HG03378 (cell line): ENCODE measurements around the gene RNF215.
"Not testable (repeated sequence)": the region's sequence is repeated elsewhere in the genome, so short reads cannot be mapped to it uniquely, and the experiment has no call there.

ENCODE experiments used
- ATAC-seq: cut with Tn5 transposase; IDR thresholded peaks from one replicate; pipeline ENCODE4 v1.9.1; 2021; ENCODE audit warnings: mild to moderate bottlenecking, moderate library complexity; ENCODE audit not compliant: unreplicated experiment

The RNF215 gene

DNA sequence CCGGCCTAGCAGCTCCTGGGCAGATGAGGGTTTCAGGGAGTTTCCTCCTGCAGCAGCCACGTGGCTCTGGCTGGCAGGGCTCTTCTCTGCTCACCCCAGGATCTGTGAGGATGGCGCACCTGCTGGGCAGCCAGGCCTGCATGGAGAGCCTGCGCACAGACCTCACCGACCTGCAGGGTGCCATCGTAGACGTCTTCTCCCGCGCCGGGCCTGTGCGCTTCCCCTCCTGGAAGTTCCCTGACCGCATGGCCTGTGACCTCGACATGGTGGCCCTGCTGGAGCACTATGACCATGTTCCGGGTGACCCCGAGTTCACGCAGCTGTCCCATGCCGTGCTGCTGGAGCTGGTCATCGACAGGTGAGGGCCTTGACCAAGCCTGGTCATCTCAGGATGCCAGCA lies 21.3 kb downstream of the RNF215 start:
- ATAC-seq = no peak

DNA sequence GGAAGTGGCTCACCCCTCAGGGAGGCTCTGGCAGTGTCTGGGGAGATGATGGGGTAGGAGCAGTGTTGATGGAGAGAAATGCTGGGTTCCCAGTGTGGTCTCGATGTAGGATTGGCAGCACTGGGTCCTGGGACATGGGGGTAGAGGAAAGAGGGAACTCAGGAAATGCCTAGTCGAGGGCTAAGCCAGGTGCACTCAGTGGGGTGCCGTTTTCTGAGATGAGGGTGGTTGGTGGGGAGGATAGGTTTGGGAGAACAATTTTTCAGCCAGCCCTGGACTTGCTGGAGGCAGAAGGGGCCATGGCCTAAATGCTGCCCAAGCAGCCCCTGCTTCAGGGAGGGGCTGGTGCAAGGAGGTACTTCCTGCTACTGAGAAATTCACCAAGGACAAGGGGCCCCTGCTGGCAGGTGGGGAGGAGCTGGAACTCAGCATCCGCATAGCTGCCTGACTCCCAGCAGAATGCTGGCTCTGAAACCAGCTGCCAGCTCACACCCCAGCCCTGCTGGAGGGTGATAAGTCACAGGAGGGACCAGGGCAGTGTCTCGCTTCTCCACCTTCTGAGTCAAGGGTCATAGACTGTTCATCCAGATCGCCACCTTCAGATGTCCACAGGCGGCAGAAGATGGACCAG lies 24.4 kb downstream of the RNF215 start:
- no peak for ATAC-seq

DNA sequence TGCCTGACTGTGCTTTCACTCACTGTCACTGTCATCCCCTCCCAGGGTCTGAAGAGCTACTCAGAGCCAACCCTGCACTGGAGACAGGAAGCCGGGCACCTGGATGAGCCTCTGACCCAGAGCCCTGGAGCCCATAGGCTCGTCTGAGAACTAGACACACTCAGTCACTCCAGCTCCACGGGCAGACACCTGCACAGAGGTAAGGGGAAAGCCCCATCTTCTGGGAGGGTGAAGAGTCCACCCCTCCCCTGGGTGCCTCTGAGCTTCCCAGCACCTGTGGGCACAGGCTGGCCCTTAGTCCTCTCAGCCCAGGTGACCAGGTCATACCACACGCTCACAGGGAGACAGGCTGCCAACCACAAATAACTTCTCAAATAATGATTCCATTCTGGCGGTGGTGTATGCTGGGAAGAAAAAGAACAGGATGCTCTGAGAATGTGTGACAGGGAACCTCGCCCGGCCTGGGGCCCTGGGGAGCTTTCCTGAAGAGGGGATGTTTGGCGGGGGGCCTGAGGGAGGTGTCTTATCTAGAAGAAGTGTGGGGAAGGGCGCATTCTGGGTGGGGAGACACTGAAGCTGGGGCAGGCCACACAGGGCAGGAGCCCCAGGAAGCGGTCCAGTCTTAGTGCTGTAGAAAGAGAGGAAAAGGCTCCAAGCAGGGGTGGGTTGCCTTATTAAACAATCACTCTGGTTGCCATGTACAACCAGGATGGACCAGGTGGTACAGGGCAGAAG lies 25.1 kb downstream of the RNF215 start:
- ATAC-seq = no peak

DNA sequence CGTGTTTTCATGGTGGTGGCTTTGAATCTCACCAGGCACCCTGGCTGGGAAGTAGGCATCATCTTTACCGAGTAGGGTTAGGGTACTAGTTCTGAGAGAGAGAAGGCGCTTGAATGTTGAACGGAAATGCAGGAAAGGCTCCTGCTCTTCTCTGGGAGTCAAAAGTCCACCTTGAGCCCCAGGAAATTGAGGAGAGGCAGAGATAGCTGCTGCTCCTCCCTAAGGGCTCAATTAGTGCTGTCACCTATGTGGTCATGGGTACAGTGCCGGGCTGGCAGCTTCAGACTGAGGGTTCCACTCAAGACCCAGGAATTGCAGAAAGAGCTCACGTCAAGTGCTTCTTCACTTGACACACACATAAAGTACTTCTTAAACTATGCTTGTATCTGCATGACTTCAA lies 28.7 kb downstream of the RNF215 start:
- ATAC-seq = no peak

DNA sequence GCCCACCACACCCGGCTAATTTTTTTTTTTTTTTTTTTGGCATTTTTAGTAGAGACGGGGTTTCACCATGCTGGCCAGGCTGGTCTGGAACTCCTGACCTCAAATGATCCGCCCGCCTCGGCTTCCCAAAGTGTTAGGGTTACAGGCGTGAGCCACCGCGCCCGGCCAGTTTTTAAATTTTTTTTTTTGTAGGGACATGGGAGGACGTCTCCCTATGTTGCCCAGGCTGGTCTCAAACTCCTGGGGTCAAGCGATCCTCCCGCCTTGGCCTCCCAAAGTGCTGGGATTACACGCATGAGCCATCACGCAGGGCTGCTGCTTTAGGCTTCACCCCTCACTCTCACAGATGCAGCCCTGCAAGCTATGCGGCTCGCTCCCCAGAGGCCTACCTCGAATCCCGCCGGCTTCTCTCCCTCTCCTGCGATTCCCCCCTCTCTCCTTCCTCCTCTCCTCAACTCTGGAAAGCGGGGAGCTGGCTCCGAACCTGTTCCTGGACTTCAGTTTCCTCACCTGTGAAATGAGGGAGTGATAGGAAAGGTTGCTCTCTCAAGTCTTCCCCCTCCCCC lies 29.5 kb downstream of the RNF215 start:
- no peak for ATAC-seq

DNA sequence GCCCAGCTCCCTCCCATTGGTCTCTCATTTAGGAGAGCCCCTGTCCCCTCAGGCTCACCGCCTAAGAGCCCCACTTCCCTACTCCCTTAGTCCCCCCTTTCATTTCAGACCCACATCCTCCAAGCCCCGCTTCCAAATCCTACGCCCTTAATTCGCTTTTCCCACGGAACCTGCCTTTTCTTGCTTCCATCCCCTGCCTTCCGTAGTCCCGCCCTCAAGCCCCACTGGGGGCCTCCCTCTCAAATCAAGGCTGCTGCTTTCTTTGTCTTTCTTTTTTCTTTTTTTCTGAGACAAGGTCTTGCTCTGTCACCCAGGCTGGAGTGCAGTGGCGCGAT lies 30.0 kb downstream of the RNF215 start:
- ATAC-seq = no peak

DNA sequence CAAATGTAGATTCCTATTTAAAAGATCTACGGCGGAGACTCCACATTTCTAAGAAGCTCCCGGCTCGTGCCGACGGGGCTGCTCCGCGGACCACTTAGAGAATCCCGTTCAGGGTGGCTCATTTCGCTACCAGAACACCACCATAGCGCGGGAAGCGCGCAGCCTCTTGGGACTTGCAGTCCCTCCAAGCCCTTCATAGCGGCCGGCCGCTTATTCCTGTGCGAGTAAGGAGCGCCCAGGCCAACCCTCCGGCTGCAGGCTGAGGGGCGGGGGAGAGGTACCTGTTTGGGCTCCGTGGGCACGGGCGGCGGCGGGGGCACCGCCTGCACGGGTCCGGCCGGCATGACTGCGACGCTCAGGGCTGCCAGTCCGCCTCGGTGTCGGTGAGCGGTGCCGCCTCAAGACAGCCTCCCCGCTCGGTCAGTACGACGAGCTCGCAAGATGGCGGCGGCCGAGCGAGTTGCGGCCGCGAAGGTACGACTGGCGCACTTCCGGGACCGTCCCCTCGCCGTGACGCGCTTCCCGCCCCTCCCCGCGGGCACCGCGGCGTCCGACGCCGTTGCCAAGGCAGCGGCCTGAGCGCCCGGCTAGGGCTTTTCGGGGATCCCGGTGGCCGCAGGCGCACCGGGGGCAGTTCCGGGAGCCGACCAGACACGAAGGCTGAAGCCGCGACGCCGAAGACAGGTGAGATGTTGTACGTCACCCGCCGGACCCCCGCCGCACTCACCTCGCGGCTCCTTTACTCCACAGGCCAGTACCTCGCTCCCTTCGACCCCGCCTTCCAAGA lies 30.6 kb downstream of the RNF215 start, which contains the start of the genes CCDC157 and SF3A1:
Gene CCDC157 (plus strand): TSS at position 559 of the 787 bp plus-strand sequence. CDS start 8,994 bp downstream, outside the sequence.
Gene SF3A1 (minus strand): TSS at position 446 of the 787 bp plus-strand sequence. CDS start 102 bp downstream, at position 344.
- ATAC-seq = peak; percentile 73

DNA sequence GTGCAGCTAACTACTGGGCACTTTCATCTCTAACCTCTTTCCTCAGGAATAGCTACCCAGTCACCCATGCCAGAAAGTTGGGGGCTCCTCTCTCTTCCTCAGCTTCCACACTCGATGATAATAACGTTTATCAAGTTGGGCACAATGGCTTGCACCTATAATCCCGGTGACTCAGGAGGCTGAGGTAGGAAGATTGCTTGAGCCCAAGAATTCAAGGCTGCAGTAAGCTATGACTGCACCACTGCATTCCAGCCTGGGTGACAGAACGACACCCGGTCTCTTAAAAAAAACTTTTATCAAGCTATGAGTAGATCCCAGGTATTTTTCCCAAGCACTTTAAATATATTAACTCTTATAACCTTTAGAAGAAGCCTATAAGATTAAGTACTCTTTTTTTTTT lies 32.6 kb downstream of the RNF215 start:
- no peak for ATAC-seq

DNA sequence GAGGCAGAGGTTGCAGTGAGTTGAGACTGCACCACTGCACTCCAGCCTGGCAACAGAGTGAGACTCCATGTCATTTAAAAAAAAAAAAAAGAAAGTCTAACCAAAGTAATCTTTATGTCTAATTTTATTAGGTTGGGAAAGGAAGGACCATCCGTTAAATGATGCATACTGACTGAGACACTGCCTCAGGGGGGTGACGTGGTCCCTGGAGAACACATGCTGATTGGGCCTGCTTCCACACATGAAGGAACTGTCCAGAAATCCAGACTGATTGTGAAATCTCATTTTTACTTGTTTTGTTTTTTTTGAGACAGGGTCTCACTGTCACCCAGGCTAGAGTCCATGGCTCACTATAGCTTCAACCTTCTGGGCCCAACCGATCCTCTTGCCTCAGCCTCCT lies 36.0 kb downstream of the RNF215 start:
- no peak for ATAC-seq

DNA sequence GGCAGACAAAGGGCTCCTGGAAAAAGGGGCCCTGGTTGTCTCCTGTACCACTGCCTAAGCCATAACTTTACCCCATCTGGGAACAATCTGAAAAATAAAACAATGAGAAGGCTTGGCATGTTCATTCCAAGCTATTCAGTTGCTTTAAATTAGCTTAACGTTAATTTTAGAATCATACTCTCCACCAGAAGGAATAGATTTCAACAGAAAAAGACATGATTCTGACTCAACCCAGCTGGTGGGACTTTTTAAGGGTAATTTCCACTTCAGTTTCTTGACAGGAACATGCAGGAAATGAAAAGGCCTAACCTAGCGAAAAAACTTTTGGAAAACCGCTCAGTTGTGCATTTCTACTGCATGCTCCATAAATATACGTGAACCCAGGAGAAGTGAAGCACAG lies 38.4 kb downstream of the RNF215 start:
- ATAC-seq = no peak

DNA sequence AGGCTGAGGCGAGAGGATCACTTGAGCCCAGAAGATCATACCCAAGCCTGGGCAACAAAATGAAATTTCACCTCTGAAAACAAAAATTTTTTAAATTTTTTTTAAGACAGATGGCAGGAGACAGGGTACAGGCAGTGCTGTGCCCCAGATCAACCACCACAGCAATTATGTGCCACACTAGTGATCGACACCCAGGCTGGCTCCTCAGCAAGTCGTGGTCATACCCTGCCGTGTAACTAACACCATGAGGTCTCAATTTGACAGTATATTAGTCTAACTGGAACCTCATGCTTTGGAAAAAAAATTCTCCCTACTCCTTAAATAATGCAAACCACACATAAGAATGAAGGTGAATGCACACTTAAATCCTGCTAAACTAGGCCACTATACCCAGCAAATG lies 38.8 kb downstream of the RNF215 start:
- no peak for ATAC-seq

DNA sequence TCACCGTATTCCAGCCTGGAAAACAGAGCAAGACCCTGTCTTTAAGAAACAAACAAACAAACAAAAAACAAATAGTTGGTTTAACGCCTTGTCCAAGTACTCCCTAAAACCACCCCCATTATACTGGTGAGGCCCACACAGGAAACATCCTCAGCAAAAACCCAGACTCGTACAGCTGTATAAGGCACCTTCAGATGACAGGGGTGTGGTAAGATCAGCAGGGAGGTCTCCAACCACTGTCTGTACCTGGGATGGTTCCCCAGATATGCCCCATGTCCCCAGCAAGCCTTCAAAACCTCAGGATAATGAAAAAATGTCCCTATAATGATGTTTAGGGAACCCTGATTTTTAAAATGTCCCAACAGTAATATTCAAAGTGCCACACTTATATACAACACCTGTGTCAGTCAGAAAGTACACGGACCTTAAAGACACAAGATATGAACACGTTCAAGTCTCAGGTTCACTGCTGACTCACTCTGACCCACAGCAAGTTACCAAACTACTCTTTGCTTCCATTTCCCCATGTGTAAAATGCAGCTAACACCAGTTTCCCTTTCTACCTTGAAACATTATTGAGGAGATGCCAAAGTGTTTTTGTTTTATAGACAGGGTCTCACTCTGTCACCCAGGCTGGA lies 39.8 kb downstream of the RNF215 start:
- no peak for ATAC-seq

DNA sequence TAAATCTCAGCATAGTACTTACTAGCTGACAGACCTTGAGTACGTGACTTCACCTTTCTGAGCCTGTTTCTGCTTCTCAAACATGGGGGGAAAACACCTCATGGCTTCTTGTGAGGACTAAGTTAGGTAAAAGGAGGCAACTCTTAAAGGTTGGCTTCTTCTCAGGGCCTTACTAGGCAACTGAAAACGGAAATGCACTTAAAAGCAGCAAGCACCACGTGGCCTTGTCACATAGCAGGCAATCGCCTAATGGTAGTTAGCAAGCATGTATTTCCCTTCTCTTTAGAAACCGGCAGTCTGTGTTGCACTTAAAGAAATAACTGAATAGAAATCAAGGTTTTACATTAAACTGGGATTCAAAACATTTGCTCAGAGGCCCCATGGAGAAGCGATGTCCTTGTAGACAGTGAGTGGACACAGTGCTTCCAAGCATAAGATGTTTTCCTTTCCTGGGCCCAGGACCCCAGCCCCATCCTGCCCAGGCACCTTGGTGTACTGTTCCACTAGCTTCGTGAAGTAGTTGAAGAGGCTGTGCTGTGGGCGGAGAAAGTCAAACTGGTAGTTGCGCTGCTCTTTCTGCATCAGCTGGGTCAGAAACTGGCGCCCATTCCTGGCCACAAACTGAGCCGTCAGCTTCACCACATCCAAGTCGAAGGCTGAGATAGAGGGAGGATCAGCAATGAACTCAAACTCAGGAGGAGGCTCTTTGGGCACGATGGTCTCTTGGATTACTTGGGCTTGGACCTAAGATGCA lies 42.6 kb downstream of the RNF215 start:
- no peak for ATAC-seq

DNA sequence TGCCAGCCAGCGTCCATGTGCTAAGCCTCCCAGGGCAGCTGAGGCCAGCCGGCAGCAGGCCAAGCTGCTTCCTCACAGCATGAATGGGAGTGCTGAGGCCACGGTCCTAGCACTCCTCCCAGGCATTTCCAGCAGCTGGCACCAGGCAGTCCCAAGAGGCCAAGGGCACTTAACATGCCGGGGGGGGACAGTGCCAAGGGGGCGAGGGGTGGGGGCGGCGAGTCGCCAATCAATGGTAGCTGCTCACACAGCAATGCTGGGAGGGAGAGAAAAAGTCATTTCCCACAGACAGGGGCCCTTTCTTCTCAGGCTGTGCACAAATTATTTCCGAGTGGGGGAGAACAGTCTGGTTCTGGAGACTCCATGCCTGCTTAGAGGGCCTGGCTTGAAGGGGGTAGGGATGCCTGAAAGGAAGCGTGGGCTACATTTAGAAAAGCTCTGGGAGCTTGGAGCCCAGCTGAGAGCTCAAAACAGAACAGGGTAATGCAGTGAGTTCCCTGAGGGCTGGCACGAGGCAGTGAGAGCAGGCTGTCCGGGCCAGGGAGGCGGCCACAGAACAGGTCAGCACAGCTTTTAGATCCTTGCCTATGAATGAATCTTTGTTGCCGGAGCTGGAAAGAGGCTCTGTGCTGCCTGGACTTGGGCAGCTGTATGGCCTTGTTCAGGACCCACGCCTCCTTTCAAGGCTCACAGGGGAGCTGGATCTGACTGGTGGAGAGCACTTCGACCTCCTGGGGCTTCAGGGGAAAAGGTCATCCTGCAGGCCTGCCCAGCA lies 46.1 kb downstream of the RNF215 start:
- no peak for ATAC-seq

DNA sequence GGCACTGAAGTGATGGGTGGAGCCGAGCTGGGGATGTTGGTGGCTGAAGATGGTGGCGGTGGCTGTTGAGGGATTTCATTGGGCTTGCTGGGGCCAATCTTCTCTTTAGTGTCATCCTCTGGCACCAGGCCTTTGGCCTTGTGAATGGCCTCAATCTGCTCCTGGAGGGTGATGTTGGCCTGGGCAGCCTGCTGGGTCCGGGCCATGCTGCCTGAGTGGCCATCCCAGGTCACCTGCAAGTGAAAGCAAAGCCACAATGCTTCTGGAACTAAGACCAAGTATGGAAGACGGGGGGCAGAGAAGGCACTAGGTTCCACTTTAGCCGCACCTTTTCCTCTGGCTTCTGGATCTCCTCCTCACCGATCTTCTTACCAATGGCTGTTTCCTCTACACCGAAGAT lies 48.4 kb downstream of the RNF215 start:
- no peak for ATAC-seq

DNA sequence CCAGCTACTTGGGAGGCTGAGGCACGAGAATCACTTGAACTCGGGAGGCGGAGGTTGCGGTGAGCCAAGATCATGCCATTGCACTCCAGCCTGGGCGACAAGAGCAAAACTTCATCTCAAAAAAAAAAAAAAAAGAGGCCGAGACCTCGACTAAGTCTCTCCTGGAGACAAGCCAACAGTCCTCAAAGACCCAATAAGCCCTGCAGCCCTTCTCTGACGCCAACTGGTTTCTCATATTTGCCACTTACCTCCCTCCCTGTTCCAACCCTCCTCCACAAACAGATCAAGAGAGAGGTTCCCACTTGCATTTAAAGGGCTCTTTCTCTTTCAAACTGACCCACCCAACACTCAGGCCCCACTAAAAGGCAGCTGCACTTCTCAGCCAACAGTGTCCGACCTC lies 48.9 kb downstream of the RNF215 start:
- not testable (repeated sequence) for ATAC-seq

DNA sequence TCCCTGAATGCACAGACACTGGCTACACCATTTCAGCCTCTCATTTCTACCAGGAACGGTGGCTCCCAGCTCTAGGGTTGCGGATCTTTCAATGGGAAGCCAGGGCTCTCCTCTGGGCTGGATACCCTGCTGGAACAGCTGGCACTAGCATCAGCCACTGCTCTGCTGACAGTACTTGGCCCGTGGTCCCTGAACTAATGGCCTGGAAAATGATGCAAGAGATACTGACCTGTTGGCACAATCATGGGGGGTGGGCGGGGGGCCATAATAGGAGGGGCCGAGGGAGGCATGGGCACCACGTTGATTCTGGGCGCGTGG lies 49.8 kb downstream of the RNF215 start:
- no peak for ATAC-seq

DNA sequence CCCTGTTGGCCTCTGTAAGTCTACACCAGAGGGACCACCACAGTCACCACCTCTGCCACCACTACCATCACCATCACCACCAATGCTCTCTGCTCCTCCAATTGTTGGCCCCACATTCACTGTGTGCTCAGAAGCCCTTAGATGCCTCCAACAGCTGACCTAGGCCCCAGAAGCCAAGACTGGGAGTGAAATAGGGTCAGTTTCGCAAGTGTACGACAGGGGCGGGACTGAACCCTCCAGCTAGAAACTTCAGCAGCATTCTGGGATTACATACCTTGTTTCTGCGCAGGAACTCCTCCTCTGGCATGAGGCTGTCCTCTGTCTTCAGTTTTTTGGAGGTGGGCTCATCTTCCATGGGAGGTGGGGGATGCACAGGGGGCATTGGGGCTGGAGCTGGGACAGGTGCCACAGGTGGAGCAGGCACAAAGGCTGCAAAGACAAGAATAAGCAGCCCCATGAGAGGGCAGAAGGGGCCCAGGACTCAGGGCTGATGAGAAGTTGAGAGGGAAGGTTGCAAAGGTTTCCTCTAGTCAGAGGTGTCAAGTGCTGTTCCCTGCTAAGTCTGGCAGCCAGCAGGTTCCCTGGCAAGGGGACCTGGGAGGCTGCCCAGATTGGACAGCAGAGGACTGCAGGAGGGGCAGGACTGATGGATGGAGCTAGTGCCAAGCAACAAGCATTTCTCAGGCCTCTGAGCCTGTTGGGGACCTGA lies 50.3 kb downstream of the RNF215 start:
- ATAC-seq = no peak

DNA sequence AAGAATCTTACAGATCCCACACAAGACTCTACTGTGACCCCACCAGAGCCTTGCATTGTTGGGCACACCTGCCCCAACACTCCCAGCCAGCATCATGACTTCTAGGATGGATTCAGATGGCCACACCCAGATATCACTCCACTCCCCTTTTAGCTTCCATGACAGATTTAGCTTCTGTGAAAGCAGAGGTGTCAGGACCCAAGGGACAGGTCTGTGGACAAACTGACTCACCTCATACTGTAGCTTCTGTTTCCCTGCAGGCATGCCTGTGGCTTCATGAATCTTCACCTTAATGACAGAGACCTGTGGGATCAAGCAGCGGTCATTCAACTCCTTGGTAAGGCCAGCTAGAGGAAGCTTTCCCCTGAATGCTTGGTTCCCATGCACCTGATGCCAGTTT lies 52.0 kb downstream of the RNF215 start:
- no peak for ATAC-seq
